Neural cell (in vitro differentiated cells): ENCODE data around the gene OR56A5. TPM values are rescaled to one million over a fixed set of nuclear protein-coding genes. Genes with fewer than 3 reads are reported as not detected.

ENCODE experiments used
- H2AFZ ChIP-seq: fragments of 200-600, 300-800 bp; sonication (generic), shearing (Covaris generic); 2 replicates; pipeline ENCODE4 v1.6.0; 2014; ENCODE audit warnings: low read depth, mild to moderate bottlenecking, antibody characterized with exemption, low read length, moderate library complexity
- H3F3A ChIP-seq: fragments of 200-600 bp; shearing (Covaris generic); 2 replicates; pipeline ENCODE4 v1.6.1; 2016; ENCODE audit warnings: mild to moderate bottlenecking, moderate library complexity, mixed read lengths, antibody characterized with exemption, low read length; ENCODE audit not compliant: insufficient read depth, poor library complexity, severe bottlenecking
- H3K27ac ChIP-seq: fragments of 200-600, 300-800 bp; sonication (generic), shearing (Covaris generic); 2 replicates; pipeline ENCODE4 v1.5.1; 2014; ENCODE audit warnings: mild to moderate bottlenecking, low read length, moderate library complexity
- H3K27me3 ChIP-seq: fragments of 300-800, 200-600 bp; sonication (generic), shearing (Covaris generic); 2 replicates; pipeline ENCODE4 v1.6.0; 2014; ENCODE audit warnings: mild to moderate bottlenecking, low read depth, low read length, moderate library complexity; ENCODE audit not compliant: insufficient read depth
- H3K36me3 ChIP-seq: fragments of 300-800, 200-600 bp; sonication (generic), shearing (Covaris generic); 2 replicates; pipeline ENCODE4 v1.5.1; 2014; ENCODE audit warnings: mild to moderate bottlenecking, antibody characterized with exemption, low read length, moderate library complexity; ENCODE audit not compliant: insufficient read depth
- H3K4me2 ChIP-seq: fragments of 300-800, 200-600 bp; sonication (generic), shearing (Covaris generic); 2 replicates; pipeline ENCODE4 v1.6.0; 2014; ENCODE audit warnings: mild to moderate bottlenecking, low read length
- H3K4me3 ChIP-seq: fragments of 300-800, 200-600 bp; sonication (generic), shearing (Covaris generic); 2 replicates; pipeline ENCODE4 v1.5.1; 2014; ENCODE audit warnings: mild to moderate bottlenecking, low read length, moderate library complexity
- H3K79me2 ChIP-seq: fragments of 200-600 bp; shearing (Covaris generic); replicated peaks from 2 replicates; pipeline ENCODE4 v1.6.0; 2014; ENCODE audit warnings: mild to moderate bottlenecking, low read length, moderate library complexity; ENCODE audit not compliant: insufficient read depth
- H3K9ac ChIP-seq: fragments of 300-800, 200-600 bp; sonication (generic), shearing (Covaris generic); 2 replicates; pipeline ENCODE4 v1.6.1; 2016; ENCODE audit warnings: mild to moderate bottlenecking, low read length, mixed read lengths
- H3K9me2 ChIP-seq: fragments of 200-600 bp; shearing (Covaris generic); 2 replicates; pipeline ENCODE4 v1.6.1; 2016; ENCODE audit warnings: mild to moderate bottlenecking, low read length, mixed read lengths; ENCODE audit not compliant: insufficient read depth
- H3K9me3 ChIP-seq: fragments of 200-600, 300-800 bp; sonication (generic), shearing (Covaris generic); 2 replicates; pipeline ENCODE4 v1.6.1; 2016; ENCODE audit warnings: mild to moderate bottlenecking, mixed run types, low read length, moderate library complexity, mixed read lengths
- H4K20me1 ChIP-seq: fragments of 200-600 bp; shearing (Covaris generic); 2 replicates; pipeline ENCODE4 v1.6.1; 2016; ENCODE audit warnings: mild to moderate bottlenecking, mixed run types; ENCODE audit not compliant: insufficient read depth
- EP300 ChIP-seq: fragments of 450-650 bp; conservative IDR thresholded peaks from 2 replicates; pipeline ENCODE4 v1.6.1; 2014; ENCODE audit warnings: antibody characterized with exemption, mild to moderate bottlenecking, moderate library complexity; ENCODE audit not compliant: poor library complexity, severe bottlenecking
- EZH2 ChIP-seq: fragments of 200-600, 300-800 bp; shearing (Covaris generic), sonication (generic); IDR thresholded peaks from 2 replicates; pipeline ENCODE4 v1.6.1; 2014; ENCODE audit warnings: antibody characterized with exemption, low read length, borderline replicate concordance, mild to moderate bottlenecking; ENCODE audit not compliant: insufficient read depth, poor library complexity, severe bottlenecking
- MXI1 ChIP-seq: fragments of 450-650 bp; conservative IDR thresholded peaks from 2 replicates; pipeline ENCODE4 v1.6.1; 2014; ENCODE audit warnings: antibody characterized with exemption, mild to moderate bottlenecking; ENCODE audit not compliant: poor library complexity, severe bottlenecking
- POLR2AphosphoS5 ChIP-seq: IDR thresholded peaks from 2 replicates; pipeline ENCODE4 v1.6.1; 2012
- RAD21 ChIP-seq: fragments of 450-650 bp; conservative IDR thresholded peaks from 2 replicates; pipeline ENCODE4 v1.6.1; 2014; ENCODE audit warnings: antibody characterized with exemption, mild to moderate bottlenecking, moderate library complexity
- SMC3 ChIP-seq: fragments of 450-650 bp; conservative IDR thresholded peaks from 2 replicates; pipeline ENCODE4 v1.6.1; 2014; ENCODE audit warnings: antibody characterized with exemption, mild to moderate bottlenecking, moderate library complexity; ENCODE audit not compliant: poor library complexity
- TAF1 ChIP-seq: IDR thresholded peaks from 2 replicates; pipeline ENCODE4 v1.6.1; 2012; ENCODE audit warnings: low read depth
- polyA plus RNA-seq: library from polyadenylated mRNA; depleted of rRNA; stranded (reverse); fragments of >200 nt; gene quantifications from 2 replicates; pipeline ENCODE4 v1.2.3, GENCODE V29; 2014
- TF ChIP-seq, protein P1 (sequence below): fragments of 450-650 bp; IDR thresholded peaks from 2 replicates; pipeline ENCODE4 v1.5.1; 2014; ENCODE audit warnings: antibody characterized with exemption, mild to moderate bottlenecking, moderate library complexity; ENCODE audit not compliant: poor library complexity, severe bottlenecking
- TF ChIP-seq, protein P2 (sequence below): IDR thresholded peaks from 2 replicates; pipeline ENCODE4 v1.6.1; 2012; ENCODE audit warnings: borderline replicate concordance

Gene OR56A5
- polyA plus RNA-seq, 1 donor from 2014 or later = not detected

DNA sequence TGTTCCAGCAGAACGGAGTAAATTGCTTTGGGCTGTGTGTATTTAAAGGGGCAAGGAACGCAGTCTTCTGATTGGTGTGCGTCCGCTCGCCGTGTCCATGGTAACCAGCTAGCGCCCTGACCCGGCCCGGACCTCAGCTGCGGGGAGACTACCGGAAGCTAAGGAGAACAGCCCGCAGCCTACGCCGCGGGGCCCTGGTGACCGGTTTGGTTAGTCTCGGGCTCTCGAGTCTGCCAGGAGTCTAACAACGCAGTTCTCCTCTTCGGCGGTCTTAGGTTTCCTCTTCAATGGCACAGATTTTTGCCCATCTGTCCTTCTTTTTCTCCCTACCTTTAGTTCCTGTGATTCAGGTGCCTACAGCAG lies 29.7 kb downstream of the OR56A5 start:
- Histone ChIP-seq H3F3A (no peaks in the 10 kb centered on the region), H3K9ac (no peak overlapping the region), H3K9me3 (no peaks in the 10 kb centered on the region), H3K9me2 (no peaks in the 10 kb centered on the region), H3K27me3 (no peaks in the 10 kb centered on the region), H3K27ac (no peak overlapping the region), H4K20me1 (no peaks in the 10 kb centered on the region), H3K36me3 (no peaks in the 10 kb centered on the region), H3K4me3 (no peak overlapping the region), H3K4me2 (no peak overlapping the region), H3K79me2 (no peaks in the 10 kb centered on the region), H2AFZ (no peak overlapping the region)
- TF ChIP-seq EZH2 (no peak), POLR2AphosphoS5 (no peak), EP300 (no peak), RAD21 (no peak)
- TF ChIP-seq, protein P1, sequence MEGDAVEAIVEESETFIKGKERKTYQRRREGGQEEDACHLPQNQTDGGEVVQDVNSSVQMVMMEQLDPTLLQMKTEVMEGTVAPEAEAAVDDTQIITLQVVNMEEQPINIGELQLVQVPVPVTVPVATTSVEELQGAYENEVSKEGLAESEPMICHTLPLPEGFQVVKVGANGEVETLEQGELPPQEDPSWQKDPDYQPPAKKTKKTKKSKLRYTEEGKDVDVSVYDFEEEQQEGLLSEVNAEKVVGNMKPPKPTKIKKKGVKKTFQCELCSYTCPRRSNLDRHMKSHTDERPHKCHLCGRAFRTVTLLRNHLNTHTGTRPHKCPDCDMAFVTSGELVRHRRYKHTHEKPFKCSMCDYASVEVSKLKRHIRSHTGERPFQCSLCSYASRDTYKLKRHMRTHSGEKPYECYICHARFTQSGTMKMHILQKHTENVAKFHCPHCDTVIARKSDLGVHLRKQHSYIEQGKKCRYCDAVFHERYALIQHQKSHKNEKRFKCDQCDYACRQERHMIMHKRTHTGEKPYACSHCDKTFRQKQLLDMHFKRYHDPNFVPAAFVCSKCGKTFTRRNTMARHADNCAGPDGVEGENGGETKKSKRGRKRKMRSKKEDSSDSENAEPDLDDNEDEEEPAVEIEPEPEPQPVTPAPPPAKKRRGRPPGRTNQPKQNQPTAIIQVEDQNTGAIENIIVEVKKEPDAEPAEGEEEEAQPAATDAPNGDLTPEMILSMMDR = no peak

DNA sequence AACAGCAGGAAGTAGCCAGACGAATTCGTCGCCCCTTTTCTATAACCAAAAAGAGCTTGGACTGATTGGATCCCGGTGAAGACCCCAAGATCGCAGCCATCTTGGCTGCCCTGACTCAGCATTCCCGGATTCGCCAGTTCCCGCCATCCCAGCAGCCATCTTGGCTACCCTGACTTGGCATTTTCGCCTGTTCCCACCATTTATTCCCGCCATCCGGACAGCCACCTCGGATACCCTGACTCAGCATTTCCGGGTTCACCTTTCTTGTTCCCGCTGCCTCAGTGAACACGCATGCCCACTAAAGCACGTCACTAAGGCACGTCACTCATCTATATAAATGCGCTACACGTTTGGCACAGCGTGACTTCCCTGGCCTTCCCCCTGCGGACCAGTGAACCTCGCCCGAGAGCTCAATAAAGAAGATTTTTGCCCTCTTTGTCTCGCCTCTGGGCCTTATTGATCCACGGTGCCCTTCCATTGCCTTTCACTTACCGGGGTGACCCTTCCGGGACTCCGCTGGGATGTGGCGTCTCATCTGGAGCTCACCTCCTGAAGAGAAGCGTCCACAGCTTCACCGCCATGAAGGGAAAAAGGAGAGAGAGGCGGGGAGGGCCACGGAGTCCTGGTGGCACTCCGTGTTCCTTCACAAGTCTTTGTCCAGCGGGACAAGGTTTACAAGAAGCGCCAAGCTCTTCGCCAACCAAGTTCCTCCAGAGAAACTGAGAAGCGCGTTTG lies 30.3 kb downstream of the OR56A5 start:
- no peak overlapping the region for H2AFZ ChIP-seq
- no peak overlapping the region for H3K27ac ChIP-seq
- no peaks in the 10 kb centered on the region for H3K79me2 ChIP-seq
- no peaks in the 10 kb centered on the region for H3K27me3 ChIP-seq
- no peak overlapping the region for H3K4me2 ChIP-seq
- no peak overlapping the region for H3K4me3 ChIP-seq
- H3K9me3 ChIP-seq = no peaks in the 10 kb centered on the region
- TF ChIP-seq EP300 (no peak), EZH2 (no peak), RAD21 (no peak), POLR2AphosphoS5 (no peak), MXI1 (no peak), SMC3 (no peak), TAF1 (no peak)
- TF ChIP-seq, protein P1 = no peak
- TF ChIP-seq, protein P2, sequence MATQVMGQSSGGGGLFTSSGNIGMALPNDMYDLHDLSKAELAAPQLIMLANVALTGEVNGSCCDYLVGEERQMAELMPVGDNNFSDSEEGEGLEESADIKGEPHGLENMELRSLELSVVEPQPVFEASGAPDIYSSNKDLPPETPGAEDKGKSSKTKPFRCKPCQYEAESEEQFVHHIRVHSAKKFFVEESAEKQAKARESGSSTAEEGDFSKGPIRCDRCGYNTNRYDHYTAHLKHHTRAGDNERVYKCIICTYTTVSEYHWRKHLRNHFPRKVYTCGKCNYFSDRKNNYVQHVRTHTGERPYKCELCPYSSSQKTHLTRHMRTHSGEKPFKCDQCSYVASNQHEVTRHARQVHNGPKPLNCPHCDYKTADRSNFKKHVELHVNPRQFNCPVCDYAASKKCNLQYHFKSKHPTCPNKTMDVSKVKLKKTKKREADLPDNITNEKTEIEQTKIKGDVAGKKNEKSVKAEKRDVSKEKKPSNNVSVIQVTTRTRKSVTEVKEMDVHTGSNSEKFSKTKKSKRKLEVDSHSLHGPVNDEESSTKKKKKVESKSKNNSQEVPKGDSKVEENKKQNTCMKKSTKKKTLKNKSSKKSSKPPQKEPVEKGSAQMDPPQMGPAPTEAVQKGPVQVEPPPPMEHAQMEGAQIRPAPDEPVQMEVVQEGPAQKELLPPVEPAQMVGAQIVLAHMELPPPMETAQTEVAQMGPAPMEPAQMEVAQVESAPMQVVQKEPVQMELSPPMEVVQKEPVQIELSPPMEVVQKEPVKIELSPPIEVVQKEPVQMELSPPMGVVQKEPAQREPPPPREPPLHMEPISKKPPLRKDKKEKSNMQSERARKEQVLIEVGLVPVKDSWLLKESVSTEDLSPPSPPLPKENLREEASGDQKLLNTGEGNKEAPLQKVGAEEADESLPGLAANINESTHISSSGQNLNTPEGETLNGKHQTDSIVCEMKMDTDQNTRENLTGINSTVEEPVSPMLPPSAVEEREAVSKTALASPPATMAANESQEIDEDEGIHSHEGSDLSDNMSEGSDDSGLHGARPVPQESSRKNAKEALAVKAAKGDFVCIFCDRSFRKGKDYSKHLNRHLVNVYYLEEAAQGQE = no peak
- no peaks in the 10 kb centered on the region for H3K9me2 ChIP-seq
- H4K20me1 ChIP-seq = no peaks in the 10 kb centered on the region
- H3K36me3 ChIP-seq = no peaks in the 10 kb centered on the region
- H3K9ac ChIP-seq = no peak overlapping the region
- no peaks in the 10 kb centered on the region for H3F3A ChIP-seq
